GM21447 (cell line): ENCODE measurements around the gene CD24.
"Not testable (repeated sequence)": the region's sequence is repeated elsewhere in the genome, so short reads cannot be mapped to it uniquely, and the experiment has no call there.

ENCODE experiments used
- ATAC-seq: cut with Tn5 transposase; IDR thresholded peaks from one replicate; pipeline ENCODE4 v1.9.1; 2021; ENCODE audit not compliant: unreplicated experiment

CD24 gene

DNA sequence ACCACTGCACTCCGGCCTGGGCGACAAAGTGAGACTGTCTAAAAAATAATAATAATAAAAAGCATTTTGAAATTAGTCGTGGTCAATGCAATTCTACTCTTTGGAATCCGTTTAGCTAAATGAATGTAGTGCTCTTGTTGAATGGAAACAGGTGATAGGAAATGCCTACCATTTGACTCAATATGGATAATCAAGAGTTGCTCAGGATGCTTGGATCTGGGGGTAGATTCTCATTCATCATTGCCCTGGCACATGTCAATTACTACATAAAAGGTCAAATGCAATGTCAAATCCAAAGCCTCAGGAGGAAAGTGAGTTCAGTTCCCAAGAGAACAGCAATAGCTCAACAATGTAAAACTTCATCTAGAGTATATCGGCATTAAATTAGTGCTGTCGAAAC lies 3.8 kb downstream of the CD24 start:
- ATAC-seq, result not testable (repeated sequence)

DNA sequence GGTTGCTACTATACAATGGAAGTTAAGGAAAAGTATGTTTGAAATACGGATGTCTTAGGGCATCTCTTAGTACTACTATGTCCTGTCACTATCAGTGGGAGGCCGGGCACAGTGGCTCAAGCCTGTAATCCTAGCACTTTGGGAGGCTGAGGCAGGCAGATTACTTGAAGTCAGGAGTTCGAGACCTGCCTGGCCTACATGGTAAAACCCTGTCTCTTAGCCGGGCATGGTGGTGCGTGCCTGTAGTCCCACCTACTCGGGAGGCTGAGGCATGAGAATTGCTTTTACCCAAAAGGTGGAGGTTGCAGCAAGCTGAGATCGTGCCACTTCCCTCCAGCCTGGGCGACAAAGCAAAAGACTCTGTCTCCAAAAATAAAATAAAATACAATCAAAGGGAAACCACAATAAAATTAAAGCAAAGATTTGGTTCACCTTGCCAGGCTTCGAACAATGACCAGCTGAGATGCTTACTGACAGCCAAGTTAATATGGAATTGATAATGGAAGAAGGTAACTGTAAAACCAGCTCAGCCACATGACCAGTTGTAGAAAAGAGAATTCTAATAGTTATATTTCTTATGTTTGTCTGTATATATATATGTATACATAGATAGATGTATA lies 6.5 kb downstream of the CD24 start:
- no peak for ATAC-seq

DNA sequence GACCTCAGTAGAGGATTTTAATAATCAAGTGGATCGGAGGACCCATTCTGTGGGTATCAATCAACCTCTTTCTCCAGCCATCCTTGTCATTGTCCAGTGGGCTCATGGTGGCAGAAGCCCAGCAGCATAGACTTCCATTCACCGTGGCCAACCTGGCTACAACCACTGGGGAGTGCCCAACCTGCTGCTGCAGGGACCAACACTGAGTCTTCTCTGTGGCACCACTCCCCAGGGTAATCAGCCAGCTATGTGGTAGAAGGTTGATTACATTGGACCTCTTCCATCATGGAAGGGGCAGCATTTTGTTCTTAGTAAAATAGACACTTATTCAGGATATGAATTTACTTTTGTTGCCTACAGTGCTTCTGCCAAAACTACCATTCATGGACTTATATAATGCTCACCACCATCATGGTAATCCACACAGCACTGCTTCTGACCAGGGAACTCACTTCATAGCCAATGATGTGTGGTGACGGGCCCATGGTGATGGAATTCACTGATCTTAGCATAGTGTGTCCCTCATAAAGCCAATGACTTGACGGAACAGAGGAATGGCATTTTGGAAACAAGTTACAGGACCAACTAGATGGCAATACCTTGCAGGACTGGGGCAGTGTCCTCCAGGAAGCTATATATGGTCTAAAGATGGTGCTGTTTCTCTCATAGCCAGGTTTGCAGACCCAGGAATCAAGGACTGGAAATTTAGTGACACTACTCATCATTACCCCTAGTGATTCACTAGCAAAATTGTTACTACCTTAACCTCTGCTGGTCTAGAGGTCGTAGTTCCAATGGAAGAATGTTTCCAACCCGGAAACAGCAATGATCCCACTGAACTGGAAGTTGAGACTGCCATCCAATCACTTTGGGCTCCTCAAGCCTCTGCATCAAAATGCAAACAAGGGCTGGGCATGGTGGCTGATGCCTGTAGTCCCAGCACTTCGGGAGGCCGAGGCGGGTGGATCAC lies 7.6 kb downstream of the CD24 start:
- no peak for ATAC-seq

DNA sequence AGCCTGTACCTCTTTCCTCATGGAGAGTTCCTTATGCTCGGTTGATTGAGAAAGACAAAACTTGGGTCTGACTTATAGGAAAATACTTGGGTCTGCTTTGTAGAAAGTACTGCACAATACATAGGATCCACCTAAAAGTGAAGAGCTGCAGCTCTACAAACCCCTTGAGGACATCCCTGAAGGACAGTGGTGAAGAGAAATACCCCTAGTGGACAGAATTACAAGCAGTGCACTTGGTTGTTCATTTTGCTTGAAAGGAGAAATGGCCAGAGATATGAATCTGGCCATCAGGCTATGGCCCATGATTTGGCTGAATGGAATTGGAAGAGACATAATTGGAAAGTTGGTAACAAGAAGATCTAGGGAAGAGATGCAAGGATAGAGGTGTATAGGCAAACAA lies 8.3 kb downstream of the CD24 start:
- ATAC-seq, result no peak

DNA sequence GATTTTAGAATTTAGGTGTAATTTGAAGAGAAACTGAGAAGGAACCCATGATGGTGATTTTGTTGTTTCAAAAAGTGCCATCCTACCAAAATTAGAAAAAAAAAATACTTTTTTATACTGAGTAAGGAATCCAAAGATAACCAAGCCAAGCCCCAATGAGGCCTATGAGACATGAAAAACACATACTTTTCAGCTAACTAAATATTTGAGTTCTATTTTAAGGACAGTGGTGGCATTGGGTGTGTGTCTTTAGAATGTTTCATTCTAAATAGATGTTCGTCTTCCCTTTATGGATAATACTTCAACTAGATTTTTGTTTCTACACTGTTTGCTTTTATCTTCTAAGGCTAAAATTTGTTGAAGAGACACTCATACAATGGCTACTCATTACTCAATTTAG lies 9.6 kb downstream of the CD24 start:
- ATAC-seq, result no peak

DNA sequence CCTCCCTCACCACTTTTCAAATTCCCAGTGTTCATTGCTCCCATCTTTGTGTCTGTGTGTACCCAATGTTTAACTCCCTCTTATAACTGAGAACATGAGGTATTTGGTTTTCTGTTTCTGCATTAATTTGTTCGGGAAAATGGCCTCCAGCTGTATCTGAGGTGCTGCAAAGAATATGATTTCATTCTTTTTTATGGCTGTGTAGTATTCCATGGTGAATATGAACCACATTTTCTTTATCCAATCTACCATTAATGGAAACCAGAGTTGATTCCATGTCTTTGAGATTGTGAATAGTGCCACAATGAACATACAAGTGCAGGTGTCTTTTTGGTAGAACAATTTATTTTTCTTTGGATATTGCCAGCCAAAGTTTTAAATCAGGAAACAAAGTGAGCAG lies 10.4 kb downstream of the CD24 start:
- ATAC-seq, result no peak

DNA sequence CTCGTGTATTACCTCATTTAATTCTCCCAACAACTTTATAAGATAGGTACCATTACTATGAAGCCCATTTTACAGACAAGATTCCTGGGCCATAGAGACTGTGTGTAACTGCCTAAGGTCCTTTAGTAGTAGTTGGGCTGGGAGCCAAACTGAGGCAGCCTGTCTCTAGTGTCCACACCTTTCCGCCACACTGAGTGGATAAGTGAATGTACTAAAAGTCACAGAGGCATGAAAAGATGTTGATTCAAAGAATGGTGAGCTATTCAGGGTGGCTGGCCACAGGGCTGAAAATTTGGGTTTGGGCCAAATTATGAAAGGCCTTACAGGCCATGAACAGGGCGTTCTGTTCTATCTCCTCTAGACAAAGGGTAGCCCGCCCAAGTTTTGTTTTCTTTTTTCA lies 11.0 kb downstream of the CD24 start:
- ATAC-seq, result no peak

DNA sequence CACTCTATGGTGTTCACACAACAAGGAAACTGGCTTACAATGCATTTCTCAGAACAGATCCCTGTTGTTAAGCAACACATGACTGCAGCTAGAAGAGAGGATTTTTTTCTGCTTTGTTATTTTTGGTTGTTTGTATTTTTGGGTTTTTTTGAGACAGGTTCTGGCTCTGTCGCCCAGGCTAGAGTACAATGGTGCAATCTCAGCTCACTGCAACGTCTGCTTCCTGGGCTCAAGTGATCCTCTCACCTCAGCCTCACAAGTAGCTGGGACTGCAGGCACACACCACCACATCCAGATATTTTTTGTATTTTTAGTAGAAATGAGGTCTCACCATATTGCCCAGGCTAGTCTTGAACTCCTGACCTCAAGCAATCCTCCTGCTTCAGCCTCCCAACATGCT lies 12.7 kb downstream of the CD24 start:
- ATAC-seq, result no peak

DNA sequence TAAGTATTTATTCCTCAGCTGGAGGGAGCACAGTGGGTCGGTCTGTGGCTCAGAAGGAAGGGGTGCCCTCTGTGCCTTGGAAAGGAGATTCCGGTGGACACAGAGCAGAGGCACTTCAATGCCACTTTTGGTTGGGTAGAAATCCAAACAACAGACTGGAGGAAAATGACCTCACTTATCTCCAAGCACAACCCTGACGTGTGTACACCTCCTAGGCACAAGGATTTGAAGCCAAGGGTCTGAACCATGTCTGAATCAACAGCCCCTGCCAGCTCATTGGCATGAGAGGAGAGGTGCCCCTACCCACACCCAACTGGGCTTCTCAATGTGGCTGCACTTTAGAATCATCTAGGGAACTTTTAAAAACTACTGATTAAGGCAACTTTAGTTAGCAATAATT lies 13.4 kb downstream of the CD24 start:
- no peak for ATAC-seq

DNA sequence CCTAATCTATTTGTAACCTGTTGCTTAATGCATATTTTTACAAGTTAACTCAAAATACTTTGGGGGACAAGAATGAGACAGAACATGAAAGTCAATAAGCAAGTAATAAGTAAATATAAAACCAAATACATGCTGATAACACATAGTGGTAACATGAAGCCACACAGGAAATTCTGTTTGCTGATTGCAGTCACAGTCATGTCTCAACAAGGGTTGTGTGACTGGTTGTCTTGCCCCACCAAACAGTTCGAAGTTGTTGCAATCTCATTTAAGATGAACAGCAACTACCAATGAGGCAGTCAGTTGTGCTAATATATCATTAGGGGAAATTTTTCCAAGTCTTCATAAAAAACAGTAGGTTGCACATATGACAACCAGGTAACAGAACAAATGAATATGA lies 14.5 kb downstream of the CD24 start:
- ATAC-seq, result no peak

DNA sequence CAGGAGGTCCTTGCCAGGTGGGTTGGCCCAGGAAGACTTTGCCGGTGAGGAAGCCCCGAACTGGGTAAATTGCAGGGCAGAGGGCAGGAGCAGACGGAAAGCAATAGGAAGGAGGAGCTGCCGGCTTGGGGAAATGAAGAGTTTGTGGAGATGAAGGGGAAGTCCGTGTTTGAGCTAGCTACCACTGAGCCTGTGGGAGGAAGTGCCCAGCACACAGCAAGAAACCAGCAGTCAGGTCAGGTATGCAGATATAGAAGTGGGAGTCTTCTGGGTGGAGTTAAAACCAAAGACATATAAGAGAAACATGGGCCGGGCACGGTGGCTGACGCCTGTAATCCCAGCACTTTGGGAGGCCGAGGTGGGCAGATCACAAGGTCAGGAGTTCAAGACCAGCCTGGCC lies 34.7 kb downstream of the CD24 start:
- no peak for ATAC-seq

DNA sequence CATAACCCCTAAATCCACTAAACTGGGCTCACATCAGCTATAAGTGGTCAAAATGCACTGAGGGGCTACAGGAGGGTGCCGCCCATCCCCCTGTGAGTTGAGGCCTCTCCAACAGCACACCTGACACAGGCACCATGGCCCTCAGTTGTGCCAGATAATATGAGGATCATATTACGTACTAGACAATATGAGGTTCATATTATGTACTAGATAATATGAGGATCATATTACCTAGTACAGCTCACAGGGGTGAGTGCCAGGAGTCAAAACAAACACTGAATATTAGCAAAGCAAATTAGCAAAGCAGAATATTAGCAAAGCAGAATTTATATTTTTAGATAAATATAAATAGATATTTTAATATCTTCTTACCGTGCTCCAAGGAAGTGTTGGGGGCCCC lies 35.3 kb downstream of the CD24 start:
- no peak for ATAC-seq

DNA sequence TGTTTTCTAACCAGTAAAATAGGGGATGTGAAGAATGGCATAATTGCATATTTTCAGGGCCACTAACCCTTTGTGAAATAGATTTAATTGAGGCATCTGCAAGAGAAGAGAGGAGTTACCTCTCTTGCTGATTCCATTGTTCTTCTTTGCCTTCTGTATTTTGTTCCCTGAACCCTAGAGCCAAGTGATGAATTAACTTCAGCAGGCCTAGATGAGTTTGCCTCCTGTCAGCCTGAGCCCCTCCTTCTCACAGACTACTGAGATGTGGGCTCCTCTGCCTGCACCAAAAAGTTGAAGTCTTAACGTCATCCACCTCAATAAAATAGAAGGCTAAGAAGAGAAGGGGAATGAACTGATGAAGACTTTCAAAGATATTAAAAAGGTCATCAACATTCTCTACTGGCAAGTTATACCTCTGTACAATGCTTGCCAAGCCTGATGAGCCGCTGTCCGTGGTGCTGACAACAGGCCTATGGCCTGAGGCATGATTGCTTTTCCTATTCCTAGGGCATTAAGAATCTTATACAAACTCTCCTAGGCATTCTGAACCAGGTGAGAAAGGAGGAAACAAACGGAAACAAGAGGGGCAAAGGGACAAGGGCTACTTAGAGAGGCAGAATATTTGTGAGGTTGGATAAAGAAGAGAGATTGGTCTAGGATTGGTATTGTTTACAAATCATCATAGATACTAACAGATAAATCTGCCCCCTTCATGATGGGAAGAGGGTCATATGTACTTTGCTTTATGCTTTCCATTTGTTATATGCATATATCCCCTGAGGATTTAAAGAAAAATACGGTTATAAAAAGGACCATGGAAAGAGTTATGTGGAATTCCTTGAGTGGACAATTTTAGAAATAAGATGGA lies 46.8 kb downstream of the CD24 start:
- no peak for ATAC-seq

DNA sequence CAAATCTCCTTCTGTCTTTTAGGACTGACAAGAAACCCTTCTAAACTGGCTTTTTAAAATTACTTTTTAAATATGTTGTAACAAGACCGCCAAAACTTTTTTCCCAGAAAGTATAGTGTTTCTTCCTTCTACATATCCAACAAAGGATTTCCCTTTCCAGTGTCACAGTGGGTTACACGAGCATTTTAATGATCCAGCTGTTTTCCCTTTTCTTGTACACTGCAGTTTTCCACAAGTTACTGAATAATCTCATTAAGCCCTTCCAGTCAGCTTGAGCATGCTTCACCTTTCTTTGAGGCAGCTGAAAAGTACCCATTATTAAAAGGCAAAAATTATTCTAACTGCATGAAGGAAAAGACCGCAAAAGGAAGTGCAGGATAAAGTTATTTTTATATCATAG lies 48.6 kb downstream of the CD24 start:
- ATAC-seq, result no peak

DNA sequence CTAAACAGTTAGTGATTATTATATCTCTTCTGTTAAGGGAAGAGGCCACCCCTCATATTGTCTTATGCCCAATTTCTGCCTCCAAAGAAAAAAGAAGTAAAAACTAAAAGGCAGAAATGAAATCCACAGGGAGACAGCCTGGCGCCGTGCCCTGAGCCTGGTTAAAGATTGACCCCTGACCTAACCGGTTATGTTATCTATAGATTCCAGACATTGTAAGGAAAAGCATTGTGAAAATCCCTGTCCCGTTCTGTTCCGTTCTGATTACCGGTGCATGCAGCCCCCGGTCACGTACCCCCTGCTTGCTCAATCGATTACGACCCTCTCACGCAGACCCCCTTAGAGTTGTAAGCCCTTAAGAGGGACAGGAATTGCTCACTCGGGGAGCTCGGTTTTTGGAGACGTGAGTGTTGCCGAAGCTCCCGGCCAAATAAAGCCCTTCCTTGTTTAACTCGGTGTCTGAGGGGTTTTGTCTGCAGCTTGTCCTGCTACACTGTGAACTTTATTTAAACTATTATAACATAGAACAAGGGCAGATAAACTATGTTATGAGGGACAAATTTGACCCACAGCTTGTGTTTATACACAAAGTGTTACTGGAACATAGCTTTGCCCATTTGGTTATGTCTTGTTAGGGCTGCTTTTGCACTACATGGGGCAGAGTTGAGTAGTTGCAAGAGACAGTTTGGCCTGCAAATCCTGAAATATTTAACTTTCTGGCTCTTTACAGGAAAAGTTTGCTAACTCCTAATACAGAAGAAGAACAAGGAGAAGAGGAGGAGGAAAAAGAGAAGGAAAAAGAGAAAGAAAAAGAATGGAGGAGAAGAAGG lies 49.6 kb downstream of the CD24 start:
- ATAC-seq, result no peak

DNA sequence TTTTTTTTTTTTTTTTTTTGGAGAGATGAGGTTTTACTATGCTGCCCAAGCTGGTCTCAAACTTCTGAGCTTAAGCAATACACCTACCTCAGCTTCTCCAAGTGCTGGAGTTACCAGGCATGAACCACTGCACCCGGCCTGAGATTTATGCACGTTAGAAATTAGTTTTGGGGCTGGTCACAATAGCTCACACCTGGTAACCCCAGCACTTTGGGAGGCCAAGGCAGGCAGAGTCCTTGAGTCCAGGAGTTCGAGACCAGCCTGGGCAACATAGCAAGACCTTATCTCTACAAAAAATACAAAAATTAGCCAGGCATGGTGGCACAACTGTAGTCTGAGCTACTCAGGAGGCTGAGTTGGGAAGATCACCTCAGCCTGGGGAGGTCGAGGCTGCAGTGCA lies 51.9 kb downstream of the CD24 start:
- ATAC-seq, result no peak
